ENCODE results near the gene GPS1.

The GPS1 gene

GRCh38 chr17:82007228-82007494, 44.5 kb upstream of the GPS1 start:
- TF ChIP-seq, protein P1, sequence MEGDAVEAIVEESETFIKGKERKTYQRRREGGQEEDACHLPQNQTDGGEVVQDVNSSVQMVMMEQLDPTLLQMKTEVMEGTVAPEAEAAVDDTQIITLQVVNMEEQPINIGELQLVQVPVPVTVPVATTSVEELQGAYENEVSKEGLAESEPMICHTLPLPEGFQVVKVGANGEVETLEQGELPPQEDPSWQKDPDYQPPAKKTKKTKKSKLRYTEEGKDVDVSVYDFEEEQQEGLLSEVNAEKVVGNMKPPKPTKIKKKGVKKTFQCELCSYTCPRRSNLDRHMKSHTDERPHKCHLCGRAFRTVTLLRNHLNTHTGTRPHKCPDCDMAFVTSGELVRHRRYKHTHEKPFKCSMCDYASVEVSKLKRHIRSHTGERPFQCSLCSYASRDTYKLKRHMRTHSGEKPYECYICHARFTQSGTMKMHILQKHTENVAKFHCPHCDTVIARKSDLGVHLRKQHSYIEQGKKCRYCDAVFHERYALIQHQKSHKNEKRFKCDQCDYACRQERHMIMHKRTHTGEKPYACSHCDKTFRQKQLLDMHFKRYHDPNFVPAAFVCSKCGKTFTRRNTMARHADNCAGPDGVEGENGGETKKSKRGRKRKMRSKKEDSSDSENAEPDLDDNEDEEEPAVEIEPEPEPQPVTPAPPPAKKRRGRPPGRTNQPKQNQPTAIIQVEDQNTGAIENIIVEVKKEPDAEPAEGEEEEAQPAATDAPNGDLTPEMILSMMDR (IDR thresholded peaks at IDR 0.05; ENCODE audit: low read depth, low read length) = no peak
- in situ Hi-C loops (cut with HindIII; ENCODE audit: low sequenced_read_pairs) = no loop called here
- no peak overlapping the region for H3K4me3 ChIP-seq (ENCODE audit: low read depth, low read length)
- DNase-seq (ENCODE audit: low read depth, low spot score) = no peak

GRCh38 chr17:82007495-82008257, 44.0 kb upstream of the GPS1 start:
- TF ChIP-seq, protein P1 (IDR thresholded peaks at IDR 0.05; ENCODE audit: low read depth, low read length) = peak; percentile 30
- no peak overlapping the region for H3K4me3 ChIP-seq (ENCODE audit: low read depth, low read length)
- in situ Hi-C loops (cut with HindIII; ENCODE audit: low sequenced_read_pairs) = no loop called here

GRCh38 chr17:82008258-82008940, 43.3 kb upstream of the GPS1 start:
- no peak overlapping the region for H3K4me3 ChIP-seq (ENCODE audit: low read depth, low read length)
- in situ Hi-C loops (cut with HindIII; ENCODE audit: low sequenced_read_pairs) = no loop called here
- TF ChIP-seq, protein P1 (IDR thresholded peaks at IDR 0.05; ENCODE audit: low read depth, low read length) = no peak
- no peak for DNase-seq (ENCODE audit: low read depth, low spot score)

More at GRCh38 chr17:82007495-82008257, 44.0 kb upstream of the GPS1 start:
- peak; percentile 30 for DNase-seq (ENCODE audit: low read depth, low spot score)

GRCh38 chr17:82008941-82009405, 42.7 kb upstream of the GPS1 start:
- TF ChIP-seq, protein P1 (IDR thresholded peaks at IDR 0.05; ENCODE audit: low read depth, low read length) = no peak
- no peak overlapping the region for H3K4me3 ChIP-seq (ENCODE audit: low read depth, low read length)
- in situ Hi-C loops (cut with HindIII; ENCODE audit: low sequenced_read_pairs) = no loop called here
- no peak for DNase-seq (ENCODE audit: low read depth, low spot score)

DNA sequence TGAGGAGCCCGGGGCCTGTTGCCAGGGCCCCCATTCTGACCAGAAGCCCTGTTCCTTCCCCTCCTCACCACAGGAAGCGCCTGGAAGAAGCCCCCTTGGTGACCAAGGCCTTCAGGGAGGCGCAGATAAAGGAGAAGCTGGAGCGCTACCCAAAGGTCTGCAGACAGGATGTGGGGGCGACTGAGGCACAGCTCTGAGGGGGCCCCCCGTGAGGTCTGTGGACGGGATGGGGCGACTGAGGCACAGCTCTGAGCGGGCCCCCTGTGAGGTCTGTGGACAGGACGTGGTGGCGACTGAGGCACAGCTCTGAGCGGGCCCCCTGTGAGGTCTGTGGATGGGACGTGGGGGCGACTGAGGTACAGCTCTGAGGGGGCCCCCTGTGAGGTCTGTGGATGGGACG, 42.3 kb upstream of the GPS1 start:
- no peak for DNase-seq (ENCODE audit: low read depth, low spot score)
- in situ Hi-C loops (cut with HindIII; ENCODE audit: low sequenced_read_pairs) = no loop called here
- H3K4me3 ChIP-seq (ENCODE audit: low read depth, low read length) = no peak overlapping the region
- TF ChIP-seq, protein P1 (IDR thresholded peaks at IDR 0.05; ENCODE audit: low read depth, low read length) = no peak

DNA sequence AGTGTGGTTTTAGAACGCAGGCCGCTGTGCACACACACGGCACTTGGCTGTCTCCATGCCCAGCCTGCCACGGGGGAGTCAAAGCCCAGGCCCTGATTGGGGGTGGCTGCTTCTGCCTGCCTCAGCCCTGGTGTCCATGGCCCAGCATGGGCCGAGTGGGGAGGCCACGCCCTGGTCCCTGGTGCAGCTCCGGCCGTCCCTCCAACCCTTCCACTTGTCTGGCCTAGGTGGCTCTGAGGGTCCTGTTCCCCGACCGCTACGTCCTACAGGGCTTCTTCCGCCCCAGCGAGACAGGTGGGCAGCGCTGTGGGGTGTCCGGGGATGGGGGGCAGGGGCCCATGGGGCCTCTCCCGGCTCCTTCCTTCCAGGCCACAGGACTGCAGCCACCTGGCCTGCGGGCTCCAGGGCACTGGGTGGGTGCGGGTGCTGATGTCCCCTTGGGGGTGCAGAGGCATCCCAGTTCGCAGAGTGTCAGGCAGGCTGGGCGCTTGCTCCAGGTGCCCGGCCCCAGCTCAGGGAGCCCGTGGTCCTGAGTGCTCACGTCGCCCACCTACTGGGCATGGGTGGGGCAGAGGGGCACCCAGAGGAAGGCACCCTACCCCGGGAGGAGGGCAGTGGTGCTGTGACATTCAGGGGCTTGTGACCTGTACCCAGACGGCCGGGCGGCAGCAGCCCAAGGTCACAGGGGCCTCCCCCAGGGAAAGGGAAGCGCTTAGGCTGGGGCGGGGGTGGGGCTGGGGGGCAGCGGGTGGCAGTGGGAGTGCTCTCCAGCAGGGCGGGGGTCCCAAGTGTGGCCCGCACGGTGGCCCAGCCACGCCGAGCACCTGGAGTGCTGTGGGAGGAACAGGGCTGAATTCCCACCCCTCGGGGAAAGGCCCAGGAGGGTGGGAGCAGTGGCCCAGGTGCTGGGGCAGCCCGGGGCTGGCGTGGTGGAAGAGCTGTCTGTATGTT, 40.8 kb upstream of the GPS1 start:
- no peak for DNase-seq (ENCODE audit: low read depth, low spot score)
- in situ Hi-C loops (cut with HindIII; ENCODE audit: low sequenced_read_pairs) = no loop called here
- TF ChIP-seq, protein P1 (IDR thresholded peaks at IDR 0.05; ENCODE audit: low read depth, low read length) = no peak
- H3K4me3 ChIP-seq (ENCODE audit: low read depth, low read length) = no peak overlapping the region

Measured in astrocyte of the spinal cord (primary cell).